ENCODE results near the gene CYB5D1.

- TF ChIP-seq EZH2 (IDR thresholded peaks at IDR 0.05; ENCODE audit: borderline replicate concordance, insufficient read depth, low read length, poor library complexity, severe bottlenecking) (no peak), CTCF (IDR thresholded peaks at IDR 0.05; ENCODE audit: poor library complexity, severe bottlenecking) (no peak), TAF1 (IDR thresholded peaks at IDR 0.05; ENCODE audit: low read depth) (peak; percentile 86), RAD21 (conservative IDR thresholded peaks at IDR 0.05) (no peak), EP300 (conservative IDR thresholded peaks at IDR 0.05; ENCODE audit: poor library complexity, severe bottlenecking) (no peak), REST (IDR thresholded peaks at IDR 0.05; ENCODE audit: borderline replicate concordance) (peak; percentile 65)
Observed at GRCh38 chr17:7835814-7836595, 21.8 kb upstream of the CYB5D1 start.

Measured in neural cell (in vitro differentiated cells).